ENCODE measurements around the gene ALKBH5.
"Not testable (repeated sequence)": the region's sequence is repeated elsewhere in the genome, so short reads cannot be mapped to it uniquely, and the experiment has no call there.

Gene ALKBH5

DNA sequence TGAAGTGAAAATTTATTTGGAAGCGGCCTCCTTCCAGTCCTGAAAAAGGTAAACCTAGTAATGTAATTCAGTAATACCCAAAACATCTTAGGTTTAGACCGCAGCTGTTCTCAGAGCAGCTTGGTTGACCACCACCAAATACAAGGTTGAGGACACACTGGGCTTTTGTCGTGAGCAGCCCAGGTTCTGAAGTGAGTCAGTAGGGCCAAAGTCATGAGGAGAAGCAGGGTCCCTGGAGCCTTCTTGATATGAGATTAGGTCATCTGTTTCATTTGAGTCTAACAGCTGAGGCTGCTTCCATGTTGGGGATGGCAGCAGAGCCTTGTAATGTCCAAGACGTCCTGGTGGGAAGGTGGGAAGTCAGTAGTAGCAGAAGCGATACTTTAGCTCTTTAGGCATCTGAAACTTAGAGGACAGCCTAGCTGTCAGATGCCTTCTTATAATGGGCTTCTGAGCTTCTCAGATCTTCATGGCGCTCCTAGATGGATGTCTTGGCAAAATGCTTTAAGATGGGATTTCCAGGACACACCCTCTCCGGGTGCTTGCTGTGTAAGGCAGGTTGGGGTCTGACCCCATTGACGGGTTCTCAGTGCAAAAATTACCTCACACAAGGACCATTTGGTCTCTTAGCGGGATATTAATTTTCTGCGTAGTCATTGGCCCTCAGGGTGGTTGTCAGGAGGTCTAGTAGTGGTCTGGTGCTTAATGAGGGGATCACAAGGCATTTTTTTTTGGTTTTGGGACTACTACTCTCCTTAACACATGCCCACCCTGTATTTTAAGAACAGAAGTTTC lies 2.4 kb downstream of the ALKBH5 start:
- DNase-seq (ENCODE audit: low spot score): no peak

GRCh38 chr17:18186627-18186982 lies 3.0 kb downstream of the ALKBH5 start:
- no peak for DNase-seq (ENCODE audit: low spot score)

- no peak for DNase-seq (ENCODE audit: low spot score)
Measured at GRCh38 chr17:18187226-18187625, 3.6 kb downstream of the ALKBH5 start.

GRCh38 chr17:18187821-18188761 lies 4.5 kb downstream of the ALKBH5 start:
- no peak for DNase-seq (ENCODE audit: low spot score)

- no peak for DNase-seq (ENCODE audit: low spot score)
Measured at GRCh38 chr17:18190628-18191235, 7.1 kb downstream of the ALKBH5 start.

DNA sequence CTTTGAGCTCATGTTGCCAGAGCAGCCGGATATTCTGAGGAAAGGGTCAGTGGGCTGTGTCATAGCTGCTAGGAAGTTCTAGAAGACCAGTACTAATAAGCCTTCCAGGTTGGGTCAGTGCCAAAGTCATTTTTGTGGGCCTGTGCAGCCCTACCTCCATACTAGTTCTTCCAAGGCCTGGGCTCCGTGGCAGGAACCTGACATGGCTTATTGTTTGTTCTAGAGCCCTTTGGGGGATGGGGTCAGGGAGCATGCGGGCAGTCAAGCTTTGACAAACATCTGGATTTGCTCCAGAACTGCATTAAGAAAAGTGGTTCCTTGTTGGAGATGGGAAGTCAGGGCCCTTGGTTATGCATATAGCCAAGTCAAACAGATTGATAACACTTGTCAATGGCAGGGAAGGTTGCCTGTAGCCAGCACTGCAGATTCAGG lies 7.6 kb downstream of the ALKBH5 start:
- no peak for DNase-seq (ENCODE audit: low spot score)

DNA sequence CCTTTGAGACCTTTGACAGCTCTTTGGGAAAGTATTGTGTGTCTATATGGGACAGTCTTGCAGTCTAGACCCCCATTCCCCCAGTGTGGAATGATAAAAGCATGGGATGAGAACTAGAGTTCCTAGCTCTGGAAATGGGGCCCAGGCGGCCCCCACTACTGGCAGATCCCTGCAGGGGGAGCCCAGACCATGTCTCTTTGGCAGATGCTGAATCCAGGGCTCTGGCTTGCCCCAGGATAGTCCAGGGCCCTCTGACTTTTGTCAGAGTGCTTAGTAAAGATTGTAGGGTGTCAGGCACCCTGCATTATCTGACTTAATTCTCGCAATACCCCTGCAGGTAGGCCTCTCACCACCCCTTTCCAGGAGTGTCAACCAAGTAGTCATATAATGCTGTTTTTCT lies 8.3 kb downstream of the ALKBH5 start:
- no peak for DNase-seq (ENCODE audit: low spot score)

- no peak for DNase-seq (ENCODE audit: low spot score)
Measured at GRCh38 chr17:18194394-18194793, 10.8 kb downstream of the ALKBH5 start.

GRCh38 chr17:18194804-18195203 lies 11.2 kb downstream of the ALKBH5 start:
- no peak for DNase-seq (ENCODE audit: low spot score)

GRCh38 chr17:18195246-18195645 lies 11.6 kb downstream of the ALKBH5 start:
- no peak for DNase-seq (ENCODE audit: low spot score)

- no peak for DNase-seq (ENCODE audit: low spot score)
Measured at GRCh38 chr17:18197535-18198194, 14.0 kb downstream of the ALKBH5 start.

- DNase-seq (ENCODE audit: low spot score): no peak
Measured at GRCh38 chr17:18198530-18198929, 14.9 kb downstream of the ALKBH5 start.

DNA sequence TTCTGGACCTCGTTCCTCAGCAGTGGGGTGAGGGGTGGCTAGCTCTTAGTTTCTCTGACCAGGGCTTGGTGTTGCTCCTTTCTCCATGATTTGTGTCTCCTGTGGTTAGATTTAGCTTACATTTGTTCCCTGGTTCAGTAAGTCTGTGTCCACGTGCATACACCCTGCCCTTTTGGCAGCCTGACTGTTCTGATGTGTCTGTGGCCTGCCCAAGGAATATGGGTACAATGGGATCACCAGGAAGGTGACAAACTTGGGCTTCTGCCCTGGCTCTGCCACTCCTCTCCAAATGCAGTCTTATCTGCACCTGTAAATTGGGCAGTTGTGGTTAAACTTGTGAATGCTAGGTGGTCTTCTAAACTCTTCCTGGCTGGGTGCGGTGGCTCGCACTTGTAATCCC lies 17.5 kb downstream of the ALKBH5 start:
- DNase-seq (ENCODE audit: low spot score): no peak

GRCh38 chr17:18203308-18203707 lies 19.7 kb downstream of the ALKBH5 start:
- peak; percentile 13 for DNase-seq (ENCODE audit: low spot score)

DNA sequence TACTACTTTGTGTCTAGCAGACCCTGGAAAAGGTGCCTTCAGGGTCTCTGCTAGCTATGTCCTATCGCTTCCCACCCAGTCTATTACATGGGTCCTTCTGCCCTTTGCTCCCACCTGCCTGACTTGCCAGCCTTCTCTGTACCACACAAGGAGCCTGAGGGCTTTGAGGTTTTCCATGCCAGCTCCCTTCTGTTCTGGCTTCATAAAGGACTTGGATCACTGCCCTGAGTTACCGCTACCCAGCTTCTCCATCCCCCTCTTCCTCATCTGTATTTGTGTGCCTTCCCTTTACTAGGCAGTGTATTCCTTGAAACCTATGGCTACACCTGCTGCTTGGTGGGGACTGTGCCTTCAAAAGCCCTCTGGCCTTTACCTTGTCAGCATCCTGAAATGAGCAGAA lies 22.2 kb downstream of the ALKBH5 start:
- no peak for DNase-seq (ENCODE audit: low spot score)

DNA sequence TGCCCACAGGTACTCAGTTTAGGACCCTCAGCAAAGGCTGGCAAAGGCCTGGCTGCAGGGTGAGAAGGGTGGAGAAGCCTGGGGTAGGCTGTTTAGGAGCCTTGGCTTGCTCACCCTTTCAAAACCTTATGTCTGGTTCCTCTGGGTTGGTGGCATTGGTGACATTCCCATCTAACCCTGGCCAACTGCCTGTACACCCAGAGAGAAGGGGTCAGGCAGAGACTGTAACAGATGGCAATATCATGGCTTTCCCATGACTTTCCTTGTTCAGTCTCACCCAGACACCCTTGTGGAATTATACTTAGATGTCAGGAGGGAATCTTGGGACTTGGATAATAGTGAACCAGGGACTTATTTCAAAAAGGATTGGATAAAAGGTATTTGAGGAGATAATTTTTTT lies 23.3 kb downstream of the ALKBH5 start:
- no peak for DNase-seq (ENCODE audit: low spot score)

DNA sequence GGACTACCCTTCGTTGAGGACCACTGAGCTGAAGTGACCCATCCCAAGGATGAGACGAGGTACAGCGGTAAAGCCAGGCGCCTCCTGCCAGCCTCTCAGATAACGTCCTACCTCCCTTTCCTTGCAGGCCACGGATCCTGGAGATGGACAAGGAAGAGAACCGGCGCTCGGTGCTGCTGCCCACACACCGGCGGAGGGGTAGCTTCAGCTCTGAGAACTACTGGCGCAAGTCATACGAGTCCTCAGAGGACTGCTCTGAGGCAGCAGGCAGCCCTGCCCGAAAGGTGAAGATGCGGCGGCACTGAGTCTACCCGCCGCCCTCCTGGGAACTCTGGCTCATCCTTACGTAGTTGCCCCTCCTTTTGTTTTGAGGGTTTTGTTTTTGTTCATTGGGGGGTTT lies 24.5 kb downstream of the ALKBH5 start:
- DNase-seq (ENCODE audit: low spot score): no peak

DNA sequence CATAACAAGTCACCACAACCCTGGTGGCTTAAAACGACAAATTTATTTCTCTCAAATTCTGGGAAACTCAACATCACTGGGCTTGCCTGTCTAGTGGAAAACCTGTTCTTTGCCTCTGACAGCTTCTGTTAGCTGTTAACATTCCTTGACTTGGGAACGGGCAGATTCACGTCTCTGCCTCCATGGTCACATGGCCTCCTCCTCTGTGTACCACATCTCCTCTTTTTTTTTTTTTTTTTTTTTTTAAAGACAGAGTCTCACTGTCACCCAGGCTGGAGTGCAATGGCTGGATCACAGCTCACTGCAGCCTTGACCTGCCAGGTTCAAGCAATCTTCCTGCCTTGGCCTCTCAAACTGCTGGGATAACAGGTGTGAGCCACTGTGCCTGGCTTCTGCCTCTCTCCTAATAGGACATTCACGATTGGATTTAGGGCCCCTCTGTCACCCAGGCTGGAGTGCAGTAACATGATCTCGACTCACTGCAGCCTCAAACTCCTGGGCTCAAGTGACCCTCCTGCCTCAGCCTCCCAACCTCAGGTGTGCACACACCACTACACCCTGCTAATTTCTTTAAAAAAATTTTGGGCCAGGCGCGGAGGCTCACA lies 30.1 kb downstream of the ALKBH5 start:
- DNase-seq (ENCODE audit: low spot score): no peak

DNA sequence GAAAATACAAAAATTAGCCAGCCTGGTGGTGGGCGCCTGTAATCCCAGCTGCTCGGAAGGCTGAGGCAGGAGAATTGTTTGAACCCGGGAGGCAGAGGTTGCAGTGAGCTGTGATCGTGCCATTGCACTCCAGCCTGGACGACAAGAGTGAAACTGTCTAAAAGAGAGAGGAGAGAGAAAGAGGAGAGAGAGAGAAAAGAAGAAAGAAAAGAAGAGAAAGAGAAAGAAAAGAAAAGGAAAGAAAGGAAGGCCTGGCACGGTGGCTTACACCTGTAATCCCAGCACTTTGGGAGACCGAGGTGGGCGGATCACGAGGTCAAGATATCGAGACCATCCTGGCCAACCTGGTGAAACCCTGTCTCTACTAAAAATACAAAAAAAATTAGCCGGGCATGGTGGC lies 33.3 kb downstream of the ALKBH5 start:
- not testable (repeated sequence) for DNase-seq (ENCODE audit: low spot score)

DNA sequence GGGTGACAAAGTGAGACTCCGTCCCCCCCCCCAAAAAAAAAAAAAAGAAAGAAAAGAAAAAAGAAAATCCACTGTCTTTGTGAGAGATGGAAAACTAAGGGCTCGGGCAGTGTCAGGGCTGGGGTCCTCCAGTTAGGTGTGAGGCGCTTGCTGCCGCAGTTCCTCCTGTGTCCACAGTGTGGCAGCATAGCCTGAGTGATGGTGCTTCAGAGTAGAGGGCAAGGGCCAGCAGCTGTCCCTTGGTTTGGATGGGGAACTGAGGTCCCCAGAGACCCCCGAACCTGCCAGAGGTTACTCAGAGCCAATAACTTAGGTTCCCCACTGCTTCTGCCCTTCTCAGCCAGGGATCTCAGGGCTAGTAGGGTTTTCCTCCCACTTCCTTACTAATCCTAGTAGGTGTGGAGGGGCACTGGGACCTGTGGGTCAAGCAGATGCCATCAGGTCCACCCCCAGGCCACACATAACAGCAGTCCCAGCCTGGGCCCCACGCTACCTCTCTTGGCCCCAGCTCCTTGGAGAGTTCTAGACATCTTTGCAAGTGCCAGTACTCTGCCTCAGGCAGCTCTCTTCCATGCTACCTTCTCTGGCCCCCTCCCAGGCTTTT lies 33.9 kb downstream of the ALKBH5 start:
- peak; percentile 44 for DNase-seq (ENCODE audit: low spot score)

DNA sequence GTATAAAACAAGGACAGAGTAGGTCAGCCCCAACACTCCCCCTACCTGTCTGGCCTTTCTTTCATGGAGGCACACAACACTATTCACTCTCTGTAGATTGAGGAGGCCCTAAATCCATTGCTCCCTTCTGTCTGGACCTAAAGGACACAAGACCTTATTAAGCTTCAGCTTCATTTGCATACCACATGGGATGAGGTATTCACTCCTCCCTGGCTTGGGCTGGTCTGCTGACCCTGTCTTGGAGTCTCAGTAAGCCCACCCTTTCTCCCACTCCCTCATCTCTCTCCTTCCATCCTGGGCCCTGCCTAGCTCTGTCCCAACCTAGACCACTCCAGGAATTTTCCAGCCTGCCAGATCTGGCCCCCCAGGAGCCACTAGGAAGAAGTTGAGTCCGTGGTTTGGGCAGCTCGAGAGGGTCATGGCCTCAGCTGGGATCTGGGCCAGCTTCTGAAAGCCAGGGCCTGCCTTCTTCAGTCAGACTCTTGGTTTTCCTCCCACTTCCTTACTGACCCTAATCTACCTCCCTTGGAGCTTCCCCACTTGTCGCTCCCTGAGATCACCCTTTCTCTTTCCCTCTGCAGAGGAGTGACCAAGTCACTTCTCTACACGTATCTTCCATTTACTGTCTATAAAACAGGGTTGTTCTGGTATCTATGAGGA lies 35.3 kb downstream of the ALKBH5 start:
- no peak for DNase-seq (ENCODE audit: low spot score)

Data from LoVo (cell line).